T-helper 1 cell treated with Interleukin-12 subunit alpha and Interleukin-12 subunit beta and Interleukin-4 antibody, amounts not matched to agents 30 μg/mL and 1 μg/mL, for 36 hours (primary cell): ENCODE results near the gene ACSS2.
A peak's percentile ranks its signal among the peaks of the same experiment; 100 is the strongest.
"Not testable (repeated sequence)": the region's sequence is repeated elsewhere in the genome, so short reads cannot be mapped to it uniquely, and the experiment has no call there.

Experiments
- H3K27ac Mint-ChIP-seq: one replicate; pipeline ENCODE4 v1.8.0; 2021; ENCODE audit warnings: mild to moderate bottlenecking, mixed read lengths
- H3K27me3 Mint-ChIP-seq: one replicate; pipeline ENCODE4 v1.8.0; 2021; ENCODE audit warnings: low read depth, mixed read lengths
- H3K36me3 Mint-ChIP-seq: one replicate; pipeline ENCODE4 v1.8.0; 2021; ENCODE audit warnings: low read depth, mixed read lengths
- H3K4me1 Mint-ChIP-seq: one replicate; pipeline ENCODE4 v1.8.0; 2021; ENCODE audit warnings: low read depth, mixed read lengths
- H3K4me3 Mint-ChIP-seq: one replicate; pipeline ENCODE4 v1.8.0; 2021; ENCODE audit warnings: mild to moderate bottlenecking, moderate library complexity, mixed read lengths
- H3K9me3 Mint-ChIP-seq: one replicate; pipeline ENCODE4 v1.8.0; 2021; ENCODE audit warnings: mixed read lengths

ACSS2 gene

GRCh38 chr20:34863421-34863965 is 12.9 kb upstream of the ACSS2 start:
- peaks cover 7% of the 10 kb centered on the region for H3K36me3 Mint-ChIP-seq
- no peak overlapping the region for H3K4me3 Mint-ChIP-seq
- H3K9me3 Mint-ChIP-seq = no peaks in the 10 kb centered on the region
- H3K27ac Mint-ChIP-seq = no peak overlapping the region
- H3K4me1 Mint-ChIP-seq = peaks cover 4% of the 10 kb centered on the region
- H3K27me3 Mint-ChIP-seq = no peaks in the 10 kb centered on the region

DNA sequence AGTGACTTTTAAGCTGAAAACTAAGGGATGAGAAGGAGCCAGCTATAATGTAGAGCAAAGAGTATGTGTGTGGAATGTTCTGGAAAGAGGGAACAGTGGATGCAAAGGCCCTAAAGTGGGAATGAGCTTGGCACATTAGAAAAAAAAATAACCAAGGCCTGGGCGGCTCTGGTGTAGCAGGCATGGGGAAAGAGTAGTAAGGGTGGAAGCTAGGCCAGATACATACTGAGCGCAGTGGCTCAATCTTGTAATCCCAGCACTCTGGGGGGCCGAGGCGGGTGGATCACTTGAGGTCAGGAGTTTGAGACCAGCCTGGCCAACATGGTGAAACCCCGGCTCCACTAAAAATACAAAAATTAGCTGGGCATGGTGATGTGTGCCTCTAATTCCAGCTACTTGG is 12.2 kb upstream of the ACSS2 start:
- H3K27me3 Mint-ChIP-seq = no peaks in the 10 kb centered on the region
- H3K36me3 Mint-ChIP-seq = peaks cover 7% of the 10 kb centered on the region
- no peak overlapping the region for H3K27ac Mint-ChIP-seq
- no peak overlapping the region for H3K4me3 Mint-ChIP-seq
- H3K9me3 Mint-ChIP-seq = no peaks in the 10 kb centered on the region
- peaks cover 5% of the 10 kb centered on the region for H3K4me1 Mint-ChIP-seq

DNA sequence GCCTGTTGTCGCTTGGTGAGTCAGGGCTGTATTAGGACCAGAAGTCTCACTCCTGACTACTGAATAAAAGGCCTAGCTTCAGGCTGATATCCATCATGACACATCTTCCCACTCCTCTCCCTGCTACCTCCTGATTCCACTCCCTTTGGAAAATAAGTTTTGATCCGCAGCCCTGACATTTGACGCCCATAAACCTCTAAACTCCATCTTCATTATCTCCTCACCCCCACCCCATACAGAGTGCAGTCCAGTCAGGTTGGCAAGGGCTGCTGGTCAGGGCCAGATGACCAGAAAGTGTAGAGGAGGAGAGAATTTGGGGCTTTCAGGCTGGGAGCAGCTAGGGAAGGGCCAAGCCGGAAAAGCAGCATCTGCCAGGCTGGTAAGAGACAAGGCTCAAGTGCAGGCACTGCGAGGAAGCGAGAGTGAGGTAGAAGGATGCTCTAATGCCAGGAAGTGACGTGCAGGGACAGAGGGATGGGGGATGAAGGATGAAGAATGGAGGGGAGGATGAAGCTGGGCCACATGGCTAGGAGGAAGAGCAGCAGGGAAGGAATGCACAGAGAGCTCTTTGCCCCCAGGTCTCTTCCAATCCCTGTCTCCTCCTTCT is 5.0 kb upstream of the ACSS2 start:
- no peak overlapping the region for H3K27ac Mint-ChIP-seq
- H3K36me3 Mint-ChIP-seq = no peaks in the 10 kb centered on the region
- H3K9me3 Mint-ChIP-seq = no peaks in the 10 kb centered on the region
- H3K4me3 Mint-ChIP-seq = peak overlapping the region; percentile 84
- H3K4me1 Mint-ChIP-seq = peaks cover 49% of the 10 kb centered on the region
- no peaks in the 10 kb centered on the region for H3K27me3 Mint-ChIP-seq

DNA sequence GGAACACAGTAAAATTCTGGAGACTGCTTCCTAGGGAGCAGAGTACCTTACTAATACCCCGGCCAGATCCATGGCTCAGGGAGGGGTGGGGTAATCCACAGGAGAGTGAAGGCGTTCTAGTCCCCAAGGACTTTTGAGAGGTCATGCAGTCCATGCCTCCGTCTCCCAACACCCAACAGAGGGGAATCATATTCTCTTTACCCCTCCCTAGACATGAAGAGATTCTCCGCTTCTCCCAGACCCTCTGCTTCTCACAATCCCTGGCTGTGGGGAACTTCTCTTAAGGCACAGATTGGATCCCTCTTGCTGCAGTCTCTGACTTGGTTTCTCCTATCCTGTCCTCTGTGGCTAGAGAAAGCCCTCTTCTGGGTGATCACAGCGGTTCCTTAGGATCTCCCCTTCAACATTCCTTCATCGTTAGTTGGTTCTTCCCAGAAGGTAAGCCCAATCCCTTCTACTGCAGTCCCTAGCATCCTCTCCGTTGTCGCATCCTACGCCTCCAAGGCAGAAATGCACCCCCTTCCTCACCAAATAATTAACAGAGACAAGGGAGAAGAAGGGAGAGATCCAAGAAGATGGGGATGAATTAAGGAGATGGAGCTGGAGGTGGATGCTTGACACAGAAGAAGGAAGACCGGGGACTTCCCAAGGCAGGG is 4.3 kb upstream of the ACSS2 start:
- H3K27me3 Mint-ChIP-seq = no peaks in the 10 kb centered on the region
- H3K4me3 Mint-ChIP-seq = peak overlapping the region; percentile 84
- peaks cover 52% of the 10 kb centered on the region for H3K4me1 Mint-ChIP-seq
- peak overlapping the region; percentile 69 for H3K27ac Mint-ChIP-seq
- no peaks in the 10 kb centered on the region for H3K9me3 Mint-ChIP-seq
- no peaks in the 10 kb centered on the region for H3K36me3 Mint-ChIP-seq

GRCh38 chr20:34872622-34873224 is 3.7 kb upstream of the ACSS2 start, which contains the start of gene GGT7:
Gene GGT7 (minus strand): TSS chr20:34872856. CDS start chr20:34872815, 41 bp downstream.
- H3K36me3 Mint-ChIP-seq = no peaks in the 10 kb centered on the region
- peak within 1 kb of the TSS; percentile 91 for H3K4me3 Mint-ChIP-seq
- H3K9me3 Mint-ChIP-seq = no peaks in the 10 kb centered on the region

DNA sequence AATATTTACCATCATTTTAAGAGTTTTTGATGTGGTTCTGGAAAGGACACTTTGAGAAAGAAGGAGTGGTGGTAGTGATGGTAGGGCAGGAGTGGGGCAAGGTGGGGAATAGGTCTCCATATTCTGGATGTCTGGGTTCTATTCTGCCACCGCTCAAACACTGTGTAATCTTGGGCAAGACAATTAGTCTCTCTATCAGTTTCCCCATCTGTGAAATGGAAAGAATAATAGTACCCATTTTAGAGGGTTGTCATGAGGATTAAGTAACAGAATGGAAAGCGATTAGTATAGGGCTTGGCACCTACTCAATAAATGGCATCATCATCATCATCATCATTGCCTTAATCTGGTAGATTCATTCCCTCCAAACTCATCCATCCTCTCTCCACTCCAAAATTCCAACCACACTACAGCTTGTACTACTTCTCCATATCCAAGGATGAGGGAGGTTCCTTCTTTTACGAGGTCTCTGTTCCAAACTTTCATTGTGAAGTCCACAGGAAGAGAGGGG is 2.8 kb upstream of the ACSS2 start:
- H3K9me3 Mint-ChIP-seq = no peaks in the 10 kb centered on the region
- H3K27me3 Mint-ChIP-seq = no peaks in the 10 kb centered on the region
- H3K36me3 Mint-ChIP-seq = no peaks in the 10 kb centered on the region
- H3K4me3 Mint-ChIP-seq = peak overlapping the region; percentile 91
- peak overlapping the region; percentile 80 for H3K27ac Mint-ChIP-seq
- H3K4me1 Mint-ChIP-seq = peaks cover 59% of the 10 kb centered on the region

More at GRCh38 chr20:34872622-34873224, 3.7 kb upstream of the ACSS2 start, which contains the start of gene GGT7:
- Mint-ChIP-seq H3K27ac (peak within 1 kb of the TSS; percentile 73), H3K4me1 (peaks cover 52% of the 10 kb centered on the region), H3K27me3 (no peaks in the 10 kb centered on the region)

DNA sequence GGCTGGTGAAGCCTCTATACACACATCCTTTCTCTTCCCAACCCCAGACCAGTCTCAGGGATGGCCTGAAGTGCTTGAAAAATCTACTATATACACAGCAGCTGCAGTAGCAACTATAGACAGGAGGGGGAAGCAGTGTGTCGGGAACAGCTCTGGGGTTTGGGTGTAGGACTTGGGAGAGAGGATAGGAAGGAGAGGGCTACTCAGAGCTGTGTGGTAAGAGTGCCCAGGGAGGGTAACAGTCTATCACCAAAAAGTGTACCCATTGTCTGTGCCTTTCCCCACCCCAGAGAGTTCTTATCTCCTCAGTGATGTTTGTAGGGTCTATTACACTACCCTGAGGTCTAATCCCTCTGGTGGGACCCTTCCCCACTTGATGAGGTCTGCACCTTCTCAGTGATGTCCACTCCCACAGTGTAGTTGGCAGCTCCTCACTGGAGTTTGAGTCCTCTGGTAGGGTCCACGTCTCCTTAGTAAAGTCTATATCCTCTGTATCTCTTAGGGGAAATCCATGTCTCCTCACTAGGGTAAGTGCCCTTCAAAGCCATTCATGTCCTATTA is 2.2 kb upstream of the ACSS2 start:
- Mint-ChIP-seq H3K27me3 (no peaks in the 10 kb centered on the region), H3K9me3 (no peaks in the 10 kb centered on the region), H3K36me3 (peaks cover 1% of the 10 kb centered on the region), H3K4me1 (peaks cover 60% of the 10 kb centered on the region), H3K27ac (peak overlapping the region; percentile 80), H3K4me3 (peak overlapping the region; percentile 91)

DNA sequence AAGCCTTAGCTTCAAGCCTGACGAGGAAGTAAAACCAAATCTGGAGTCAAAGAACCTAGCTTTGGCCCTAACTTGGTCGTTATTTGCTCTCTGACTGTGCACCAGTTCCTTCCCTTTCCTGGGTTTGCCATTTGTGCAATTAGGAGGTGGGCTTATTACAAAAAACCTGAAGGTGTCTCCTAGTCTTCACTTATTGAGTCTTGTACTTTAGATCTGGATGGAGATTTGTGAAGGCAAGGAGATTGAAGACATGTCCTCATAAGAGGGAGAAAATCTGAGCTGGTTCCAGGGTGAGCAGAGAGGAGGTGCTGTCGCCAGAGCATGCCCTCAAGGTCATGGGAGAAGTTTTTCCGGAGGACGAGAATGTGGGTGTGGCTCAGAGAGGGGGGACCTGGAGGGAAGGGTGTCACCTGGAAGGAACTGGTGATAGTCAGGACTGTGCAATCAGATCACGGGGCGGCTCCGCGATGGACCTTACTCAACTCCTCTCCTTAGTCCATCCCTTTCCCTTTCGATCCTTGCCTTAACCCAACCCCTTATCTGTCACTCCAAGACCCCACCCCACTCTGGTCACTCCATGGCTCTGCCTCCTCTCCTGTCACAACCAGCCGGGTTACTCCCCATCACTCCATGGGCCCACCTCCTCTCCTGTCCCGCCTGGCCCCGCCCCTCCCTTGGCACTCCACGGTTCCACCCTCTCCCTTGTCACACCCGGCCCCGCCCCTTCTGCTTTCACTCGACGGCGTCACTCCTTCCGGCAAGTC is 588 bp upstream of the ACSS2 start:
- Mint-ChIP-seq H3K36me3 (peaks cover 3% of the 10 kb centered on the region), H3K4me1 (peaks cover 58% of the 10 kb centered on the region)

DNA sequence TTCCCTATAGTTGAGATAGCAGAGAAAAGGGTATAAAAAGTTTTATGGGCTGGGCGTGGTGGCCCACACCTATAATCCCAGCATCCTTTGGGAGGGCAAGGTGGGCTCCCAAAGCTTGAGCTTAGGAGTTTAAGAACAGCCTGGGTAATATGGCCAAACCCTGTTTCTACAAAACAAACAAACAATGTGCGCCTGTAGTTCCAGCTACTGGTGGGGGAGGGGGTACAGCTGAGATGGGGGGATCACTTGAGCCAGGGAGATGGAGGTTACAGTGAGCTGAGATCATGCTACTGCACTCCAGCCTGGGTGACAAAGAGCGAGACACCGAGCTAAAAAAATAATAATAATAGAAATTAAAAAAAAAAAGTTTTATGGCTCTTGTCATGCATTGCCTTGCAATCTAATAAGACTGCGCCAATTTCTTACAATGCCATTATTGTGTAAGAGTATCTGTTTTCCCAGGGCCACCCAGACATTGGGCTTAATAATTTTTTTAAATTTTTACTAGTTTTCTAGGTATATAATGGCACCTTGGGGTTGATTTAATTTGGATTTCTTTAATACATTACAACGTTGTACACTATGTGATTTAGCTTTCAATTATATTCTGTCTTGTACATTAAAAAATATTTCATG is 3.9 kb downstream of the ACSS2 start:
- no peaks in the 10 kb centered on the region for H3K9me3 Mint-ChIP-seq

More for the DNA sequence above, 588 bp upstream of the ACSS2 start:
- Mint-ChIP-seq H3K27me3 (no peaks in the 10 kb centered on the region), H3K27ac (peak overlapping the region; percentile 93), H3K4me3 (peak overlapping the region; percentile 96), H3K9me3 (no peaks in the 10 kb centered on the region)

DNA sequence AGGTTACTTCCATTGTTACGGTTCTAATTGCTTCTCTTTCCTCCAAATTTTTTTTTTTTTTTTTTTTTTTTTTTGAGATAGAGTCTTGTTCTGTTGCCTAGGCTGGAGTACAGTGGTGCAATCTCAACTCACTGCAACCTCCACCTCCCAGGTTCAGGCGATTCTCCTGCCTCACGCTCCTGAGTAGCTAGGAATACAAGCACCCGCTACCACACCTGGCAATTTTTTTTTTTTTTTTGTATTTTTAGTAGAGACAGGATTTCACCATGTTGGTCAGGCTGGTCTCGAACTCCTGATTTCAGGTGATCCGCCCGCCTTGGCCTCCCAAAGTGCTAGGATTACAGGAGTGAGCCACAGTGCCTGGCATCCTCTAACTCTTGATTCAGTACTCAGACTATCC is 4.6 kb downstream of the ACSS2 start:
- not testable (repeated sequence) for H3K9me3 Mint-ChIP-seq, H3K27me3 Mint-ChIP-seq, H3K4me3 Mint-ChIP-seq, H3K27ac Mint-ChIP-seq
- Mint-ChIP-seq H3K4me1 (peaks cover 31% of the 10 kb centered on the region), H3K36me3 (peaks cover 23% of the 10 kb centered on the region)

More for the DNA sequence above, 3.9 kb downstream of the ACSS2 start:
- Mint-ChIP-seq H3K27me3 (no peaks in the 10 kb centered on the region), H3K36me3 (peaks cover 20% of the 10 kb centered on the region), H3K27ac (no peak overlapping the region), H3K4me3 (no peak overlapping the region), H3K4me1 (peaks cover 35% of the 10 kb centered on the region)

- Mint-ChIP-seq H3K27me3 (no peaks in the 10 kb centered on the region), H3K4me1 (peaks cover 31% of the 10 kb centered on the region), H3K4me3 (no peak overlapping the region), H3K27ac (no peak overlapping the region), H3K36me3 (peaks cover 25% of the 10 kb centered on the region), H3K9me3 (no peaks in the 10 kb centered on the region)
Observed at GRCh38 chr20:34881689-34882088, 5.3 kb downstream of the ACSS2 start.

GRCh38 chr20:34883087-34883688 is 6.8 kb downstream of the ACSS2 start:
- Mint-ChIP-seq H3K27ac (no peak overlapping the region), H3K4me1 (peaks cover 26% of the 10 kb centered on the region), H3K9me3 (no peaks in the 10 kb centered on the region), H3K36me3 (peaks cover 32% of the 10 kb centered on the region), H3K4me3 (no peak overlapping the region), H3K27me3 (no peaks in the 10 kb centered on the region)

DNA sequence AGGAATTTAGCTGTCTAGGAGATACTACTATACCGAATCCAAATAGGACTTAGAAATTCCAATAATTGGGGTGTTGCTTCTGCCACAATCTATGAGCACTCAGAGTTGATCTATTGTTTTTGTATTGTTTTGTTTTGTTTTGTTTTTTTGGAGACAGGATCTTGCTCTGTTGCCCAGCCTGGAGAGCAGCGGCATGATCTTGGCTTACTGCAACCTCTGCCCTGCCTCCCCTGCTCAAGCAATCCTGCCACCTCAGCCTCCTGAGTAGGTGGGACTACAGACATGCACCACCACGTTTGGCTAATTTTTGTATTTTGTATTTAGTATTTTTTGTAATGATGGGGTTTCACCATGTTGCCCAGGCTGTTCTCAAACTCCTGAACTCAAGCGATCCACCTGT is 7.4 kb downstream of the ACSS2 start:
- no peaks in the 10 kb centered on the region for H3K27me3 Mint-ChIP-seq
- H3K27ac Mint-ChIP-seq = no peak overlapping the region
- no peaks in the 10 kb centered on the region for H3K9me3 Mint-ChIP-seq
- H3K36me3 Mint-ChIP-seq = peaks cover 36% of the 10 kb centered on the region
- H3K4me3 Mint-ChIP-seq = no peak overlapping the region
- peaks cover 28% of the 10 kb centered on the region for H3K4me1 Mint-ChIP-seq
